ENCODE results near the gene CHRDL2.

CHRDL2 gene

GRCh38 chr11:74731301-74732094, at the start of gene CHRDL2:
CHRDL2 (minus strand) TSS chr11:74731426; CDS start chr11:74730888, 538 bp downstream.
- Histone ChIP-seq H3K79me2 (ENCODE audit: insufficient read depth, low read length) (no peaks in the 10 kb centered on the region), H3K9ac (ENCODE audit: low read length) (no peak within 1 kb of the TSS), H4K20me1 (ENCODE audit: low read depth, low read length) (no peaks in the 10 kb centered on the region), H3K9me3 (ENCODE audit: insufficient read depth, low read length) (no peaks in the 10 kb centered on the region), H3K4me3 (ENCODE audit: insufficient read depth, low read length, poor library complexity, severe bottlenecking) (no peak within 1 kb of the TSS), H3K4me2 (ENCODE audit: low read depth, low read length, poor library complexity, severe bottlenecking) (no peak within 1 kb of the TSS), H3K36me3 (ENCODE audit: low read length) (no peaks in the 10 kb centered on the region), H3K27me3 (ENCODE audit: low read length) (no peaks in the 10 kb centered on the region), H2AFZ (ENCODE audit: low read depth, low read length, severe bottlenecking) (no peak within 1 kb of the TSS), H3K27ac (ENCODE audit: low read depth, low read length) (no peak within 1 kb of the TSS), H3K9me2 (replicated peaks; ENCODE audit: insufficient read depth, low read length) (no peaks in the 10 kb centered on the region), H3F3A (ENCODE audit: insufficient read depth) (no peaks in the 10 kb centered on the region)
- TF ChIP-seq EZH2phosphoT487 (conservative IDR thresholded peaks at IDR 0.05; ENCODE audit: low read length) (no peak), CTCF (IDR thresholded peaks at IDR 0.05; ENCODE audit: insufficient read depth, low read length, poor library complexity, severe bottlenecking) (no peak)

GRCh38 chr11:74780248-74781005, 49.2 kb upstream of the CHRDL2 start:
- H3K9me2 ChIP-seq (replicated peaks; ENCODE audit: insufficient read depth, low read length) = no peaks in the 10 kb centered on the region
- no peak overlapping the region for H3K4me3 ChIP-seq (ENCODE audit: insufficient read depth, low read length, poor library complexity, severe bottlenecking)
- TF ChIP-seq CTCF (IDR thresholded peaks at IDR 0.05; ENCODE audit: insufficient read depth, low read length, poor library complexity, severe bottlenecking) (no peak), EZH2phosphoT487 (conservative IDR thresholded peaks at IDR 0.05; ENCODE audit: low read length) (no peak)
- H3K9me3 ChIP-seq (ENCODE audit: insufficient read depth, low read length) = no peaks in the 10 kb centered on the region
- H3K9ac ChIP-seq (ENCODE audit: low read length) = no peak overlapping the region
- no peaks in the 10 kb centered on the region for H3F3A ChIP-seq (ENCODE audit: insufficient read depth)
- peaks cover 16% of the 10 kb centered on the region; the same call in 1 of the 2 replicates for H4K20me1 ChIP-seq (ENCODE audit: low read depth, low read length)
- H3K27ac ChIP-seq (ENCODE audit: low read depth, low read length) = no peak overlapping the region
- no peaks in the 10 kb centered on the region for H3K36me3 ChIP-seq (ENCODE audit: low read length)
- H3K79me2 ChIP-seq (ENCODE audit: insufficient read depth, low read length) = peaks cover 11% of the 10 kb centered on the region
- no peak overlapping the region for H2AFZ ChIP-seq (ENCODE audit: low read depth, low read length, severe bottlenecking)
- no peak overlapping the region for H3K4me2 ChIP-seq (ENCODE audit: low read depth, low read length, poor library complexity, severe bottlenecking)
- no peaks in the 10 kb centered on the region for H3K27me3 ChIP-seq (ENCODE audit: low read length)

GRCh38 chr11:74778581-74778980, 47.4 kb upstream of the CHRDL2 start:
- Histone ChIP-seq H3K9me3 (ENCODE audit: insufficient read depth, low read length) (no peaks in the 10 kb centered on the region), H3K36me3 (ENCODE audit: low read length) (no peaks in the 10 kb centered on the region), H3K4me2 (ENCODE audit: low read depth, low read length, poor library complexity, severe bottlenecking) (no peak overlapping the region), H2AFZ (ENCODE audit: low read depth, low read length, severe bottlenecking) (no peak overlapping the region), H3K9me2 (replicated peaks; ENCODE audit: insufficient read depth, low read length) (no peaks in the 10 kb centered on the region), H3K79me2 (ENCODE audit: insufficient read depth, low read length) (no peaks in the 10 kb centered on the region; the same call in 1 of the 2 replicates), H4K20me1 (ENCODE audit: low read depth, low read length) (peaks cover 16% of the 10 kb centered on the region; the same call in 1 of the 2 replicates), H3F3A (ENCODE audit: insufficient read depth) (no peaks in the 10 kb centered on the region), H3K27ac (ENCODE audit: low read depth, low read length) (no peak overlapping the region), H3K27me3 (ENCODE audit: low read length) (no peaks in the 10 kb centered on the region), H3K4me3 (ENCODE audit: insufficient read depth, low read length, poor library complexity, severe bottlenecking) (no peak overlapping the region), H3K9ac (ENCODE audit: low read length) (no peak overlapping the region)
- no peak for TF ChIP-seq EZH2phosphoT487 (conservative IDR thresholded peaks at IDR 0.05; ENCODE audit: low read length)
- no peak for TF ChIP-seq CTCF (IDR thresholded peaks at IDR 0.05; ENCODE audit: insufficient read depth, low read length, poor library complexity, severe bottlenecking)

Measured in SU-DHL-6 (cell line).